Neural cell (in vitro differentiated cells): ENCODE data around the gene ARSB. TPM values are rescaled to one million over a fixed set of nuclear protein-coding genes. Genes with fewer than 3 reads are reported as not detected.

Experiments
- H2AFZ ChIP-seq: fragments of 200-600, 300-800 bp; sonication (generic), shearing (Covaris generic); 2 replicates; pipeline ENCODE4 v1.6.0; 2014; ENCODE audit warnings: low read depth, mild to moderate bottlenecking, antibody characterized with exemption, low read length, moderate library complexity
- H3F3A ChIP-seq: fragments of 200-600 bp; shearing (Covaris generic); 2 replicates; pipeline ENCODE4 v1.6.1; 2016; ENCODE audit warnings: mild to moderate bottlenecking, moderate library complexity, mixed read lengths, antibody characterized with exemption, low read length; ENCODE audit not compliant: insufficient read depth, poor library complexity, severe bottlenecking
- H3K27ac ChIP-seq: fragments of 200-600, 300-800 bp; sonication (generic), shearing (Covaris generic); 2 replicates; pipeline ENCODE4 v1.5.1; 2014; ENCODE audit warnings: mild to moderate bottlenecking, low read length, moderate library complexity
- H3K27me3 ChIP-seq: fragments of 300-800, 200-600 bp; sonication (generic), shearing (Covaris generic); 2 replicates; pipeline ENCODE4 v1.6.0; 2014; ENCODE audit warnings: mild to moderate bottlenecking, low read depth, low read length, moderate library complexity; ENCODE audit not compliant: insufficient read depth
- H3K36me3 ChIP-seq: fragments of 300-800, 200-600 bp; sonication (generic), shearing (Covaris generic); 2 replicates; pipeline ENCODE4 v1.5.1; 2014; ENCODE audit warnings: mild to moderate bottlenecking, antibody characterized with exemption, low read length, moderate library complexity; ENCODE audit not compliant: insufficient read depth
- H3K4me2 ChIP-seq: fragments of 300-800, 200-600 bp; sonication (generic), shearing (Covaris generic); 2 replicates; pipeline ENCODE4 v1.6.0; 2014; ENCODE audit warnings: mild to moderate bottlenecking, low read length
- H3K4me3 ChIP-seq: fragments of 300-800, 200-600 bp; sonication (generic), shearing (Covaris generic); 2 replicates; pipeline ENCODE4 v1.5.1; 2014; ENCODE audit warnings: mild to moderate bottlenecking, low read length, moderate library complexity
- H3K79me2 ChIP-seq: fragments of 200-600 bp; shearing (Covaris generic); replicated peaks from 2 replicates; pipeline ENCODE4 v1.6.0; 2014; ENCODE audit warnings: mild to moderate bottlenecking, low read length, moderate library complexity; ENCODE audit not compliant: insufficient read depth
- H3K9ac ChIP-seq: fragments of 300-800, 200-600 bp; sonication (generic), shearing (Covaris generic); 2 replicates; pipeline ENCODE4 v1.6.1; 2016; ENCODE audit warnings: mild to moderate bottlenecking, low read length, mixed read lengths
- H3K9me2 ChIP-seq: fragments of 200-600 bp; shearing (Covaris generic); 2 replicates; pipeline ENCODE4 v1.6.1; 2016; ENCODE audit warnings: mild to moderate bottlenecking, low read length, mixed read lengths; ENCODE audit not compliant: insufficient read depth
- H3K9me3 ChIP-seq: fragments of 200-600, 300-800 bp; sonication (generic), shearing (Covaris generic); 2 replicates; pipeline ENCODE4 v1.6.1; 2016; ENCODE audit warnings: mild to moderate bottlenecking, mixed run types, low read length, moderate library complexity, mixed read lengths
- H4K20me1 ChIP-seq: fragments of 200-600 bp; shearing (Covaris generic); 2 replicates; pipeline ENCODE4 v1.6.1; 2016; ENCODE audit warnings: mild to moderate bottlenecking, mixed run types; ENCODE audit not compliant: insufficient read depth
- CTCF ChIP-seq: fragments of 450-650 bp; IDR thresholded peaks from 2 replicates; pipeline ENCODE4 v1.5.1; 2014; ENCODE audit warnings: antibody characterized with exemption, mild to moderate bottlenecking, moderate library complexity; ENCODE audit not compliant: poor library complexity, severe bottlenecking
- EP300 ChIP-seq: fragments of 450-650 bp; conservative IDR thresholded peaks from 2 replicates; pipeline ENCODE4 v1.6.1; 2014; ENCODE audit warnings: antibody characterized with exemption, mild to moderate bottlenecking, moderate library complexity; ENCODE audit not compliant: poor library complexity, severe bottlenecking
- EZH2 ChIP-seq: fragments of 200-600, 300-800 bp; shearing (Covaris generic), sonication (generic); IDR thresholded peaks from 2 replicates; pipeline ENCODE4 v1.6.1; 2014; ENCODE audit warnings: antibody characterized with exemption, low read length, borderline replicate concordance, mild to moderate bottlenecking; ENCODE audit not compliant: insufficient read depth, poor library complexity, severe bottlenecking
- MXI1 ChIP-seq: fragments of 450-650 bp; conservative IDR thresholded peaks from 2 replicates; pipeline ENCODE4 v1.6.1; 2014; ENCODE audit warnings: antibody characterized with exemption, mild to moderate bottlenecking; ENCODE audit not compliant: poor library complexity, severe bottlenecking
- POLR2AphosphoS5 ChIP-seq: IDR thresholded peaks from 2 replicates; pipeline ENCODE4 v1.6.1; 2012
- RAD21 ChIP-seq: fragments of 450-650 bp; conservative IDR thresholded peaks from 2 replicates; pipeline ENCODE4 v1.6.1; 2014; ENCODE audit warnings: antibody characterized with exemption, mild to moderate bottlenecking, moderate library complexity
- REST ChIP-seq: IDR thresholded peaks from 2 replicates; pipeline ENCODE4 v1.6.1; 2012; ENCODE audit warnings: borderline replicate concordance
- SMC3 ChIP-seq: fragments of 450-650 bp; conservative IDR thresholded peaks from 2 replicates; pipeline ENCODE4 v1.6.1; 2014; ENCODE audit warnings: antibody characterized with exemption, mild to moderate bottlenecking, moderate library complexity; ENCODE audit not compliant: poor library complexity
- TAF1 ChIP-seq: IDR thresholded peaks from 2 replicates; pipeline ENCODE4 v1.6.1; 2012; ENCODE audit warnings: low read depth
- polyA plus RNA-seq: library from polyadenylated mRNA; depleted of rRNA; stranded (reverse); fragments of >200 nt; gene quantifications from 2 replicates; pipeline ENCODE4 v1.2.3, GENCODE V29; 2014

The ARSB gene
- polyA plus RNA-seq, 1 donor from 2014 or later, result 8.7 TPM

GRCh38 chr5:78979909-78980308 is 5.2 kb downstream of the ARSB start:
- H3K36me3 ChIP-seq, result no peaks in the 10 kb centered on the region
- no peaks in the 10 kb centered on the region for H3K9me3 ChIP-seq
- no peak overlapping the region for H3K9ac ChIP-seq
- H3K79me2 ChIP-seq, result peaks cover 6% of the 10 kb centered on the region
- no peak overlapping the region for H3K4me3 ChIP-seq
- no peak overlapping the region for H3K27ac ChIP-seq
- H2AFZ ChIP-seq, result no peak overlapping the region
- H3K27me3 ChIP-seq, result no peaks in the 10 kb centered on the region
- H3F3A ChIP-seq, result no peaks in the 10 kb centered on the region
- H3K9me2 ChIP-seq, result no peaks in the 10 kb centered on the region
- no peak overlapping the region for H3K4me2 ChIP-seq
- H4K20me1 ChIP-seq, result no peaks in the 10 kb centered on the region
- TF ChIP-seq POLR2AphosphoS5, result no peak
- no peak for TF ChIP-seq REST
- TF ChIP-seq TAF1, result no peak
- TF ChIP-seq SMC3, result no peak
- no peak for TF ChIP-seq EP300
- no peak for TF ChIP-seq EZH2
- no peak for TF ChIP-seq RAD21

- H3F3A ChIP-seq, result no peaks in the 10 kb centered on the region
Measured at GRCh38 chr5:78979117-78979742, 5.9 kb downstream of the ARSB start.

More at GRCh38 chr5:78979117-78979742, 5.9 kb downstream of the ARSB start:
- Histone ChIP-seq H3K4me2 (no peak overlapping the region), H3K4me3 (no peak overlapping the region), H3K27me3 (no peaks in the 10 kb centered on the region), H3K36me3 (no peaks in the 10 kb centered on the region), H2AFZ (no peak overlapping the region), H3K9ac (no peak overlapping the region), H3K27ac (no peak overlapping the region), H3K9me2 (no peaks in the 10 kb centered on the region), H4K20me1 (no peaks in the 10 kb centered on the region), H3K9me3 (no peaks in the 10 kb centered on the region), H3K79me2 (peaks cover 6% of the 10 kb centered on the region)
- no peak for TF ChIP-seq MXI1
- TF ChIP-seq SMC3, result no peak
- no peak for TF ChIP-seq EP300
- no peak for TF ChIP-seq TAF1
- no peak for TF ChIP-seq EZH2
- no peak for TF ChIP-seq REST
- TF ChIP-seq POLR2AphosphoS5, result no peak
- TF ChIP-seq CTCF, result no peak
- no peak for TF ChIP-seq RAD21
